Activated CD8-positive, alpha-beta T cell treated with anti-CD3 and anti-CD28 coated beads for 36 hours (primary cell): ENCODE measurements around the gene DTNA. TPM values are rescaled to one million over a fixed set of nuclear protein-coding genes. Genes with fewer than 3 reads are reported as not detected.
A peak's percentile ranks its signal among the peaks of the same experiment; 100 is the strongest.
"Not testable (repeated sequence)": the region's sequence is repeated elsewhere in the genome, so short reads cannot be mapped to it uniquely, and the experiment has no call there.

ENCODE experiments used
- ATAC-seq: fragments of 200-7000 bp; cut with Tn5 transposase; one replicate; pipeline ENCODE4 v1.10.0; 2021; ENCODE audit warnings: mild to moderate bottlenecking, moderate library complexity
- CTCF ChIA-PET: fragments of 350-600 bp; sonication (Branson Sonifier 250); formaldehyde crosslinking; loops from one replicate; lab custom pipeline; 2021; ENCODE audit warnings: antibody characterized with exemption; lab: Charles Lee
- POLR2A ChIA-PET: fragments of 350-600 bp; sonication (Branson Sonifier 250); formaldehyde crosslinking; loops from one replicate; lab custom pipeline; 2021; ENCODE audit warnings: antibody characterized with exemption; lab: Charles Lee
- DNase-seq: peaks from one replicate; pipeline ENCODE4 v3.0.0-alpha.2; 2020
- H3K27ac Mint-ChIP-seq: one replicate; pipeline ENCODE4 v1.8.0; 2021; ENCODE audit warnings: mild to moderate bottlenecking, mixed read lengths
- H3K27me3 Mint-ChIP-seq: one replicate; pipeline ENCODE4 v1.8.0; 2021; ENCODE audit warnings: mixed read lengths
- H3K36me3 Mint-ChIP-seq: one replicate; pipeline ENCODE4 v1.8.0; 2021; ENCODE audit warnings: low read depth, mixed read lengths
- H3K4me1 Mint-ChIP-seq: one replicate; pipeline ENCODE4 v1.8.0; 2021; ENCODE audit warnings: low read depth, mixed read lengths
- H3K4me3 Mint-ChIP-seq: one replicate; pipeline ENCODE4 v1.8.0; 2021; ENCODE audit warnings: mild to moderate bottlenecking, moderate library complexity, mixed read lengths
- H3K9me3 Mint-ChIP-seq: one replicate; pipeline ENCODE4 v1.8.0; 2021; ENCODE audit warnings: mixed read lengths
- CTCF ChIP-seq: fragments of 200-600 bp; IDR thresholded peaks from one replicate; pipeline ENCODE4 v1.8.0; 2022; ENCODE audit warnings: antibody characterized with exemption, mild to moderate bottlenecking
- intact Hi-C: fragments of 100-400 bp; cut with micrococcal nuclease; formaldehyde crosslinking; loops from one replicate; pipeline ENCODE4 v1.10.0; 2022
- total RNA-seq, 2 experiments: library from RNA; stranded (reverse); gene quantifications; one replicate each; pipeline ENCODE4 v1.2.3, GENCODE V29; 2021

DTNA gene
- under 1 TPM; 0.40 to 0.41 TPM for total RNA-seq

- DNase-seq (no peak), ATAC-seq (no peak)
- H3K36me3 Mint-ChIP-seq: no peaks in the 10 kb centered on the region
- ChIA-PET POLR2A (no interaction called here), CTCF (interaction anchor here (0.6 to 1.4 kb wide), 4 partner anchors 10 to 595 kb away, joined by 3 to 6 read pairs (median 4); no protein-coding TSS in a partner anchor)
- H3K27ac Mint-ChIP-seq: no peak within 1 kb of the TSS
- intact Hi-C loops: no loop called here
- no peak for TF ChIP-seq CTCF
- H3K9me3 Mint-ChIP-seq: no peaks in the 10 kb centered on the region
- no peak within 1 kb of the TSS for H3K4me3 Mint-ChIP-seq
- peaks cover 5% of the 10 kb centered on the region for H3K27me3 Mint-ChIP-seq
- no peaks in the 10 kb centered on the region for H3K4me1 Mint-ChIP-seq
These were observed at the start of gene DTNA for GRCh38 chr18:34709750-34710441. DTNA (plus strand) TSS chr18:34710298; CDS start chr18:34755977, 45,679 bp downstream.

- ATAC-seq (no peak), DNase-seq (no peak)
- no peak overlapping the region for H3K4me3 Mint-ChIP-seq
- no peak overlapping the region for H3K27ac Mint-ChIP-seq
- intact Hi-C loops: loop anchor here (2.0 kb wide), 1 partner anchor 128 kb away; no protein-coding TSS in a partner anchor
- ChIA-PET CTCF (interaction anchor here (0.9 to 4.7 kb wide), 17 partner anchors 9 to 283 kb away, joined by 3 to 30 read pairs (median 5); no protein-coding TSS in a partner anchor), POLR2A (interaction anchor here (0.9 kb wide), 1 partner anchor 17 kb away, joined by 3 read pairs; no protein-coding TSS in a partner anchor)
- no peaks in the 10 kb centered on the region for H3K4me1 Mint-ChIP-seq
- TF ChIP-seq CTCF: no peak
- H3K9me3 Mint-ChIP-seq: no peaks in the 10 kb centered on the region
- no peaks in the 10 kb centered on the region for H3K36me3 Mint-ChIP-seq
- H3K27me3 Mint-ChIP-seq: peaks cover 18% of the 10 kb centered on the region
These were observed 49.5 kb upstream of the DTNA start for GRCh38 chr18:34660572-34660971.

- Mint-ChIP-seq H3K4me3 (no peak overlapping the region), H3K27ac (no peak overlapping the region), H3K36me3 (no peaks in the 10 kb centered on the region), H3K4me1 (no peaks in the 10 kb centered on the region), H3K27me3 (peaks cover 18% of the 10 kb centered on the region), H3K9me3 (no peaks in the 10 kb centered on the region)
- peak; percentile 73 for TF ChIP-seq CTCF
- peak; percentile 49 for ATAC-seq
- POLR2A ChIA-PET: no interaction called here
- intact Hi-C loops: loop anchor here (2.0 kb wide), 1 partner anchor 127 kb away; no protein-coding TSS in a partner anchor
- CTCF ChIA-PET: interaction anchor here (0.6 to 4.7 kb wide), 45 partner anchors 8 to 509 kb away, joined by 3 to 30 read pairs (median 4); partner anchors contain the start of gene DTNA
- DNase-seq: no peak
These were observed 48.5 kb upstream of the DTNA start for GRCh38 chr18:34661464-34662087.

GRCh38 chr18:34676816-34677574, 33.1 kb upstream of the DTNA start:
- Mint-ChIP-seq H3K27me3 (no peaks in the 10 kb centered on the region), H3K27ac (no peak overlapping the region), H3K36me3 (no peaks in the 10 kb centered on the region), H3K4me1 (no peaks in the 10 kb centered on the region), H3K4me3 (no peak overlapping the region), H3K9me3 (no peaks in the 10 kb centered on the region)
- no peak for TF ChIP-seq CTCF
- ChIA-PET POLR2A (no interaction called here), CTCF (interaction anchor here (4.7 kb wide), 1 partner anchor 15 kb away, joined by 27 read pairs; no protein-coding TSS in a partner anchor)
- intact Hi-C loops: no loop called here
- ATAC-seq (no peak), DNase-seq (no peak)

GRCh38 chr18:34689750-34690149, 20.3 kb upstream of the DTNA start:
- CTCF ChIA-PET, H3K9me3 Mint-ChIP-seq, H3K4me3 Mint-ChIP-seq, H3K36me3 Mint-ChIP-seq, intact Hi-C loops, POLR2A ChIA-PET, H3K4me1 Mint-ChIP-seq, H3K27ac Mint-ChIP-seq, ATAC-seq, DNase-seq: not testable (repeated sequence)
- peaks cover 11% of the 10 kb centered on the region for H3K27me3 Mint-ChIP-seq
